K562 (cell line): ENCODE data around the gene SYNE1. TPM values are rescaled to one million over a fixed set of nuclear protein-coding genes. Genes with fewer than 3 reads are reported as not detected.

Experiments used
- CCNT2 ChIP-seq: IDR thresholded peaks from 2 replicates; pipeline ENCODE4 v1.6.1; 2011; ENCODE audit warnings: borderline replicate concordance, low read depth, mild to moderate bottlenecking, moderate library complexity, mixed read lengths, low read length; ENCODE audit not compliant: insufficient read length; ENCODE audit errors: extremely low read depth
- CREBBP ChIP-seq: IDR thresholded peaks from one replicate; pipeline ENCODE4 v1.6.1; 2012; ENCODE audit warnings: low read depth, mild to moderate bottlenecking, control low read depth, inconsistent platforms, low read length
- EZH2 ChIP-seq: IDR thresholded peaks from 2 replicates; pipeline ENCODE4 v1.6.1; 2012; ENCODE audit warnings: low read depth, mild to moderate bottlenecking, inconsistent platforms, low read length, borderline replicate concordance
- KLF10 ChIP-seq: fragments of 250-450 bp; sonication (Bioruptor Pico); IDR thresholded peaks from 2 replicates; pipeline ENCODE4 v1.6.1; 2021; ENCODE audit warnings: matching md5 sums
- NCOA6 ChIP-seq: fragments of 450-650 bp; IDR thresholded peaks from 2 replicates; pipeline ENCODE4 v1.6.1; 2017; ENCODE audit warnings: mild to moderate bottlenecking
- RBFOX2 ChIP-seq: fragments of 200-400 bp; formaldehyde crosslinking; IDR thresholded peaks from 2 replicates; pipeline ENCODE4 v1.6.1; 2017; ENCODE audit warnings: low read depth, mild to moderate bottlenecking, low read length, moderate library complexity
- RBM17 ChIP-seq: fragments of 200-400 bp; formaldehyde crosslinking; IDR thresholded peaks from 2 replicates; pipeline ENCODE4 v1.6.1; 2017; ENCODE audit warnings: low read depth, mild to moderate bottlenecking, low read length, borderline replicate concordance
- TAF1 ChIP-seq: IDR thresholded peaks from 2 replicates; pipeline ENCODE4 v1.6.1; 2011; ENCODE audit warnings: mild to moderate bottlenecking, low read length, moderate library complexity; ENCODE audit not compliant: insufficient read depth, control insufficient read depth, severe bottlenecking; ENCODE audit errors: extremely low read depth
- TGIF2 ChIP-seq: sonication (generic); formaldehyde crosslinking; IDR thresholded peaks from 2 replicates; pipeline ENCODE4 v1.8.1; 2022; ENCODE audit warnings: mild to moderate bottlenecking, missing genetic modification reagents, moderate library complexity
- XRCC4 ChIP-seq: IDR thresholded peaks from one replicate; pipeline ENCODE4 v1.6.1; 2011; ENCODE audit not compliant: insufficient read depth, insufficient read length; ENCODE audit errors: extremely low read depth
- ZFP36 ChIP-seq: fragments of 150-350 bp; IDR thresholded peaks from 2 replicates; pipeline ENCODE4 v1.6.1; 2018; ENCODE audit warnings: low read length, low read depth; ENCODE audit not compliant: partially characterized antibody
- ZNF3 ChIP-seq: fragments of 250-450 bp; sonication (Bioruptor Pico); IDR thresholded peaks from 2 replicates; pipeline ENCODE4 v1.5.0; 2021; ENCODE audit warnings: mild to moderate bottlenecking, moderate library complexity
- ZNF311 ChIP-seq: fragments of 250-450 bp; sonication (Bioruptor Pico); IDR thresholded peaks from 2 replicates; pipeline ENCODE4 v1.4.0; 2020; ENCODE audit warnings: mild to moderate bottlenecking, moderate library complexity
- polyA plus RNA-seq, 8 experiments: library from polyadenylated mRNA; depleted of rRNA in 4 of 8; stranded (reverse) in 5 of 8; unstranded in 3 of 8; fragments of >200 nt; fragmentation: Nextera tagmentation in 2 of 8; fragmentation: Illumina TruSeq in 1 of 8; extraction: Ambion mirVana in 2 of 8; extraction: Trizol in 1 of 8; gene quantifications; 2 replicates each; pipeline versions ENCODE4 v1.2.1 to v1.2.3, GENCODE V29; 2011 to 2014; ENCODE audit warnings: inconsistent platforms in 1 of 8, missing spikeins in 1 of 8
- total RNA-seq, 7 experiments: library from RNA; depleted of rRNA in 6 of 7; stranded (reverse); fragments of >200 nt in 6 of 7; fragmentation: Illumina TruSeq in 2 of 7; extraction: Trizol in 2 of 7; gene quantifications; 2 replicates each; pipeline versions ENCODE4 v1.2.1 to v1.2.3, GENCODE V29; 2011 to 2021; ENCODE audit warnings: low replicate concordance in 1 of 7
- TF ChIP-seq, protein P1 (sequence below): fragments of 450-650 bp; formaldehyde crosslinking; IDR thresholded peaks from 2 replicates; pipeline ENCODE4 v1.4.0; 2022; ENCODE audit warnings: mild to moderate bottlenecking, moderate library complexity
- TF ChIP-seq, protein P2 (sequence below): fragments of 250-450 bp; sonication (Bioruptor Pico); IDR thresholded peaks from 2 replicates; pipeline ENCODE4 v1.5.0; 2020; ENCODE audit warnings: mild to moderate bottlenecking, borderline replicate concordance
- TF ChIP-seq, protein P3 (sequence below), 2 experiments: fragments of 450-650 bp; IDR thresholded peaks; 2 replicates each; pipeline ENCODE4 v1.6.1; 2016; ENCODE audit warnings: mild to moderate bottlenecking in 2 of 2, borderline replicate concordance in 1 of 2, low read depth in 1 of 2, moderate library complexity in 1 of 2

The SYNE1 gene
- total and polyA plus RNA-seq, 9 of the 15 experiments (the other 6 are each of a cell fraction or from before 2014, with no cell fraction given), result under 0.01 to 0.42 (median 0.08) TPM; not detected in 1

DNA sequence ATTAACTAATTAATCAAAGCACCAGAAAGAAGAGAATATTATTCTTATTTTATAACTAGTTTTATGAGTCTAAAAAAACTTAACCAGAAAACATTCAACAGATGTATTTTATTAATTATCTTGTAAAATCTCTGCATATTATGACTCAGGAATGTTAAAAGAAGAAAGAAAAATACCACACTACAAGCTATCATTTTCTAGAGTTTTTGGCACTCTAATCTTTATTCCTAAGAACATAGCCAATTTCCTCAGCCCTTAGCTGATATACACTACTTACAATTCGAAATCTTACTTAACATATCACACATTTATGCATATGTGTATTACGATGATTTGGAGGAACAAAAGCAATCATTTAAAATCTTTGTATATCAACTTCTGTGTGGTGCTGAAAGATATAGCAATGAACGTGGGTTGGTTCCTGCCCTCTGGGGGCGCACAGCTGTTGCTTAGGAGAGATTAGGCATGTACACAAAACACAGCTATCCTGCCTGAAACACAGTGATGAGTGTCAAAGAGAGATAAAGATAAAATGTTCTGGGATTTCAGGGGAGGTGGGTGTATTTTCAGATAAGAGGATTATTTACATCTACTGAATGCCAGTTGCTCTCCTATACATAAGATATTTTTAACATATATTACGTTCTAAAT lies 404.5 kb downstream of the SYNE1 start (continued):
- TF ChIP-seq KLF10 (CRISPR knock-in tag), result no peak
- no peak for TF ChIP-seq RBFOX2
- no peak for TF ChIP-seq ZNF3 (CRISPR knock-in tag)
- TF ChIP-seq, protein P1, sequence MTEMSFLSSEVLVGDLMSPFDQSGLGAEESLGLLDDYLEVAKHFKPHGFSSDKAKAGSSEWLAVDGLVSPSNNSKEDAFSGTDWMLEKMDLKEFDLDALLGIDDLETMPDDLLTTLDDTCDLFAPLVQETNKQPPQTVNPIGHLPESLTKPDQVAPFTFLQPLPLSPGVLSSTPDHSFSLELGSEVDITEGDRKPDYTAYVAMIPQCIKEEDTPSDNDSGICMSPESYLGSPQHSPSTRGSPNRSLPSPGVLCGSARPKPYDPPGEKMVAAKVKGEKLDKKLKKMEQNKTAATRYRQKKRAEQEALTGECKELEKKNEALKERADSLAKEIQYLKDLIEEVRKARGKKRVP (CRISPR knock-in tag), result no peak
- no peak for TF ChIP-seq RBM17
- no peak for TF ChIP-seq CREBBP
- TF ChIP-seq XRCC4, result no peak
- peak; percentile 79 for TF ChIP-seq CCNT2
- no peak for TF ChIP-seq TAF1
- TF ChIP-seq ZNF311, result peak; percentile 84
- no peak for TF ChIP-seq EZH2
- TF ChIP-seq TGIF2, result no peak
- TF ChIP-seq, protein P2, sequence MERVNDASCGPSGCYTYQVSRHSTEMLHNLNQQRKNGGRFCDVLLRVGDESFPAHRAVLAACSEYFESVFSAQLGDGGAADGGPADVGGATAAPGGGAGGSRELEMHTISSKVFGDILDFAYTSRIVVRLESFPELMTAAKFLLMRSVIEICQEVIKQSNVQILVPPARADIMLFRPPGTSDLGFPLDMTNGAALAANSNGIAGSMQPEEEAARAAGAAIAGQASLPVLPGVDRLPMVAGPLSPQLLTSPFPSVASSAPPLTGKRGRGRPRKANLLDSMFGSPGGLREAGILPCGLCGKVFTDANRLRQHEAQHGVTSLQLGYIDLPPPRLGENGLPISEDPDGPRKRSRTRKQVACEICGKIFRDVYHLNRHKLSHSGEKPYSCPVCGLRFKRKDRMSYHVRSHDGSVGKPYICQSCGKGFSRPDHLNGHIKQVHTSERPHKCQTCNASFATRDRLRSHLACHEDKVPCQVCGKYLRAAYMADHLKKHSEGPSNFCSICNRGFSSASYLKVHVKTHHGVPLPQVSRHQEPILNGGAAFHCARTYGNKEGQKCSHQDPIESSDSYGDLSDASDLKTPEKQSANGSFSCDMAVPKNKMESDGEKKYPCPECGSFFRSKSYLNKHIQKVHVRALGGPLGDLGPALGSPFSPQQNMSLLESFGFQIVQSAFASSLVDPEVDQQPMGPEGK (CRISPR knock-in tag), result no peak
- no peak for TF ChIP-seq ZFP36
- TF ChIP-seq, protein P3, sequence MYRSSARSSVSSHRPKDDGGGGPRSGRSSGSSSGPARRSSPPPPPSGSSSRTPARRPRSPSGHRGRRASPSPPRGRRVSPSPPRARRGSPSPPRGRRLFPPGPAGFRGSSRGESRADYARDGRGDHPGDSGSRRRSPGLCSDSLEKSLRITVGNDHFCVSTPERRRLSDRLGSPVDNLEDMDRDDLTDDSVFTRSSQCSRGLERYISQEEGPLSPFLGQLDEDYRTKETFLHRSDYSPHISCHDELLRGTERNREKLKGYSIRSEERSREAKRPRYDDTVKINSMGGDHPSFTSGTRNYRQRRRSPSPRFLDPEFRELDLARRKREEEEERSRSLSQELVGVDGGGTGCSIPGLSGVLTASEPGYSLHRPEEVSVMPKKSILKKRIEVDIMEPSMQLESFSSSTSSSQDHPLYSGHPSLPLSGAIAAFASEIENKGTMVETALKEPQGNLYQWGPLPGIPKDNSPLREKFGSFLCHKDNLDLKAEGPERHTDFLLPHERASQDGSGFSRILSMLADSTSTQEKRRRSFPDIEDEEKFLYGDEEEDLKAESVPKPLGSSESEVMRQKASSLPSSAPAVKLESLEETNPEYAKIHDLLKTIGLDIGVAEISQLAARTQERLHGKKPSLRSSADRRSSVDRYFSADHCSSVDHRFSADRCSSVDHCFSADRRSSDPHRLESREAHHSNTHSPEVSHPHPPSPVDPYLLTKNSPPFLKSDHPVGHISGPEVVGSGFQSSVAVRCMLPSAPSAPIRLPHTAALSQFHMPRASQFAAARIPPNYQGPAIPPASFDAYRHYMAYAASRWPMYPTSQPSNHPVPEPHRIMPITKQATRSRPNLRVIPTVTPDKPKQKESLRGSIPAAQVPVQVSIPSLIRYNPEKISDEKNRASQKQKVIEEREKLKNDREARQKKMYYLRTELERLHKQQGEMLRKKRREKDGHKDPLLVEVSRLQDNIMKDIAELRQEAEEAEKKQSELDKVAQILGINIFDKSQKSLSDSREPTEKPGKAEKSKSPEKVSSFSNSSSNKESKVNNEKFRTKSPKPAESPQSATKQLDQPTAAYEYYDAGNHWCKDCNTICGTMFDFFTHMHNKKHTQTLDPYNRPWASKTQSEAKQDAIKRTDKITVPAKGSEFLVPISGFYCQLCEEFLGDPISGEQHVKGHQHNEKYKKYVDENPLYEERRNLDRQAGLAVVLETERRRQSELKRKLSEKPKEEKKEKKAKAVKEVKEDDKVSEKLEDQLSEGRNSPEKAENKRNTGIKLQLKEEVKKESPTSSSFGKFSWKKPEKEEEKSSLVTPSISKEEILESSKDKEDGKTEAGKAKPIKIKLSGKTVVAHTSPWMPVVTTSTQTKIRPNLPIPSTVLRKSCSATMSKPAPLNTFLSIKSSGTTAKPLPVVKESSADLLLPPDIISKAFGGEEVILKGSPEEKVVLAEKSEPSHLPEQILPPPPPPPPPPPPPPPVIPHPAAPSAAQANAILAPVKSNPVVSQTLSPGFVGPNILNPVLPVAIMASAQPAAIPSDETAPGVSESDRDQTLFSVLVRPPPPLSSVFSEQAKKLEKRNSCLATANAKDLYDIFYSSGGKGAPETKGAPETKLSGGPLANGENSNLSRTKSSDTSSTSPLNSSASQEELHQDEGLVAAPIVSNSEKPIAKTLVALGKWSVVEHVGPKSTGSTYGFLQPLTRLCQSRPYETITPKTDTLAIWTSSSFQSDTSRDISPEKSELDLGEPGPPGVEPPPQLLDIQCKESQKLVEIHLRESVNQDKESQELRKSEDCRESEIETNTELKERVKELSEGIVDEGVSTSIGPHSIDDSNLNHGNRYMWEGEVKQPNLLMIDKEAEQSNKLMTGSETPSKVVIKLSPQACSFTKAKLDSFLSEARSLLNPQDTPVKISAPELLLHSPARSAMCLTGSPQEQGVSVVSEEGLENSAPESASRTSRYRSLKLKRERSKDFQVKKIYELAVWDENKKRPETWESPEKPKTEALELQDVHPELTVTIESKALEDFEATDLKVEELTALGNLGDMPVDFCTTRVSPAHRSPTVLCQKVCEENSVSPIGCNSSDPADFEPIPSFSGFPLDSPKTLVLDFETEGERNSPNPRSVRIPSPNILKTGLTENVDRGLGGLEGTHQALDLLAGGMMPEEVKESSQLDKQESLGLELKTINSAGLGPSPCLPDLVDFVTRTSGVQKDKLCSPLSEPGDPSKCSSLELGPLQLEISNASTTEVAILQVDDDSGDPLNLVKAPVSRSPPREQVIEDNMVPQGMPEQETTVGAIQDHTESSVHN (IDR thresholded peaks at IDR 0.05; ENCODE audit: borderline replicate concordance in 1 of 2, low read depth in 1 of 2), result no peak
- TF ChIP-seq NCOA6, result no peak
